Midbrain (tissue), 1 donor: Measurements from ENCODE around the gene SRMS.

ENCODE experiments used
- DNase-seq: peaks from one replicate; lab custom pipeline; 2025; lab: John Stamatoyannopoulos, UW

Gene SRMS

DNA sequence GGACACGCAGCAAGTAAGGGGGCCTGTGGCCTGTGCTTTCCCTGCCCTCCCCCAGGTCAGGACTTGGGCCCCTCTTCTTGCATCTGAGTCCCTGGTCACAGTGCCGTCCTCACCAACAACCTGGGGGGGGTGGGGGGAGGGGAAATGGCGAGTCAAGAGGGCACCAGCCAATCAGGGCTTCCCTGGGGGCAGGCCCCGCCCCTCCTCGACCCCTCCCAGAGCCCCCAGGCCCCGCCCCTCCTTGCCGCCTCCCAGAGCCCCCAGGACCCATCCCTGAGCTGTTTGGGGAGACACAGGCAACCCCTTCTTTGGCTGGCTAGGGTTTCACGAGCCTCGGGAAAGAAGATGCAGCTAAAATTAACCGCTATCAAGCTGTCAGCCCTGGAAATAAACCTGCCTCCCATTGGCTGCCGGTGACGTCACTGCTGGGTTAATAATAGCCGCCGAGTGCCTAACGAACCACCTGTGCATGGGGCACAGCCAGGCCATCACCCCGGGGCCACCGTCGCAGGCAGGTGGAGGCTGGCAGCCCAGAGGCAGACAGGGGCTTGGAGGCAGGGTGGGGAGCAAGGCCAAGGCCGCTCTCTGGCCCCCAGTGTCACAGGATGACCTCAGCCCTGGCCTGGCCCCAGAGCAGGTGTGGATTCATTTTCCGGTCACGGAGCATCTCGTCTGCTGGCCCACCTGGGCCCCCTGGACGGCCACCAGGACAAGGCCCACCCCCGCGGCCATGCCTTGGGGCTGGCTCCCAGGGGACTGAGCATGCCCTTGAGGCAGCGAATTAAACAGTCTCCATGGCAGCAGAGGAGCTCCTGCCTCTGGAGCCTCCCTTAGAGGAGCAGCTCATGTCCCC lies 45.5 kb downstream of the SRMS start:
- DNase-seq = no peak

DNA sequence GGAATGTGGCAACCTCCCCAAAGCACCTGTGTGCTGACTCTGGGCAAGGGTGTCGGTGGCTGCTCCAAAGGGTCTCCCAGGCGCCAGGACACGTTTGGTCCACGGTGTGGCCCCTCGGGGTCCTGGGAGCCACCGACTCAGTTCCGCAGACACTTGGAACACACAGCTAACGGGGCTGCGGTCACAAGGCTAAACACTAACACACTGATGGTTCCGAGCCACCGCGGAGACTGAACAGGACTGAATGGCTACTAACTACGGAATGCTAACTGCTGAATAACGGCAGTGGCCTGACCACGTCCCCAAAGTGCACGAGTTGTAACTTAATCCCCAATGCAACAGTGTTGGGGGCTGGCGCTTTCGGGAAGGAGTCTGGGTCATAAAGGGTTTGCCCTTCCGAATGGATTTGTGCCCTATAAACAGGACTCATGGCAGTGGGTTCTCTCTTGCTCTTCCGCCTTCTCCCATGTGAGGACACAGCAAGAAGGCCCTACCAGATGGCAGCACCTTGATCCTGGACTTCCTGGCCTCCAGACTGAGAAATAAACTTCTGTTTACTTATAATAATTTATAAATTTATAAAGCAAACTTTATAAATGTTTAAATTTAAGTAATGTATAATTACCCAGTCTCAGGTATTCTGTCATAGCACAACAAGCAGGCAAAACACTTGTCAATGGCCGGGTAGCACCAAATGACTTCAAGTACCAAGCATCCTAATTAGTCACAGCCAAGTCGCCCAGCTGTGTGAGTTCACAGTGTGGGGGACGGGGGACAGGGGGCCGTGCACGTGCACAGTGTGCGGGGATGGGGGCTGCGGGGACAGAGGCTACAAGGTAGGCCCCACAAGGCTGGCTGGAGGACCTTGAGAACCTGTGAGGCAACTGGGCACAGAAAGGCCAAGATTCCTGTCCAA lies 46.4 kb downstream of the SRMS start:
- no peak for DNase-seq

DNA sequence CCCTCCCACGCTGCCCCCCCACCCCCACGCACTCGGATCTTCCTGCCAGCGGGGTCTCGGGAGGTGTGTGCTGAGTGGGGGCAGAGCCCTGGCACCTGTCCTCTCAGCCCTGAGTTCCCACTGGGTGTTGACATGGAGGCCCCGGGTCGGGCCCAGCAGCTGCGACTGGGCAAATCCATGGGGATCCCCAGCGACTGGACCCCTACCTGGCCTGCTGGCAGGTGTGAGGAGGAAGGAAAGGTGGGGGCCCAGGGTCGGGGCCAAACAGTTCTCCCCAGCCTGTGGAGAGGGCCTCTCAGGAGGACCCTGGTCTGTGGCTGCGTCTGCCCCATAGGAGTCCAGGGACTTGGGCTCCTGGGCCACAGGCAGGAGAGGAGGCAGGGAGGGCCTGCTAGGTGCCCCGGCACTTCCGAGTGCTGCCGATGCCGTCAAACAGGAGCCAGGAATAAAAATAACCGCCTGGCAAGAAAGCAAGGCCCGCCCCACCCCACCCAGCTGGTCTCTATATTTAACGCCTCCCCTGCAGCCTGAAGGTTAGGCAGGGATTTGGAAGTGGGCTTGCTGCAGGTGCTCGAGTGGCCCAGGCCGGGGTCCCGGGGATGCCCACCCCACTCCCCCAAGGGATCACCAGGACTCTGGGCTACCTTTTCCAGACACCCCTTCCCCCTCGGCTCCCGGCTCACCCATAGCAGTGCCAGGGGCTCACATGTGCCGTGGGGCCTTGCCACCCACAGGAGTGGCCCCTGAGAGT lies 47.2 kb downstream of the SRMS start:
- DNase-seq = no peak

DNA sequence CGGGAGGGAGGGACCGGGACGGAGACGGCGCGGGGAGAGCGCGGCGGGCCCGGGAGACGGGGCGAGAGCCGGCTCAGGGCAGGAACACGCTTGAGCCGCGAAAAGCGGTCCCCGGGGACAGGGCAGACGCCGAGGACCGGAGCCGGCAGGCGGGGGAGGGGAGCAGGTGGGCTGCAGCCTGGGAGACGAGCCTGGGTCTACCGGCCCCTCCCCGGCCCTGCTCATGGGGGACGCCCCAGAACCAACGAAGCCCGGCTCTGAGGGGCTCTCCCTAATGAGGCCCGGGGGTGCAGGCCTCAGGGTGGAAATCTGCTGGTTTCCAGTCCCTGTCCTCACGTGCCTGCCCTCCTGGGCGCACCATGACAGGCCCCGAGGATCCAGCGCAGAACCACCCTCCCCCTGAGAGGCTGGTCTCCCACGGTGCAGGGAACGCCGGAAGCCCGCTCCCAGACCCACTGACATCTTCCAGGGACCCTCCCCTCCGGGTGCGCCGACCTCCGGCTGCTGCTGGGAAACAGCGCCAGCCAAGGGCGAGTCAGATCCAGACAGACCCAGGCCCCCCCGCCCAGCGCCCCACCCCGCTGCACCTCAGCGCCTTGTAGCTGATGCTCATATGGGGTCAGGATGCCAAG lies 48.1 kb downstream of the SRMS start:
- DNase-seq = no peak

DNA sequence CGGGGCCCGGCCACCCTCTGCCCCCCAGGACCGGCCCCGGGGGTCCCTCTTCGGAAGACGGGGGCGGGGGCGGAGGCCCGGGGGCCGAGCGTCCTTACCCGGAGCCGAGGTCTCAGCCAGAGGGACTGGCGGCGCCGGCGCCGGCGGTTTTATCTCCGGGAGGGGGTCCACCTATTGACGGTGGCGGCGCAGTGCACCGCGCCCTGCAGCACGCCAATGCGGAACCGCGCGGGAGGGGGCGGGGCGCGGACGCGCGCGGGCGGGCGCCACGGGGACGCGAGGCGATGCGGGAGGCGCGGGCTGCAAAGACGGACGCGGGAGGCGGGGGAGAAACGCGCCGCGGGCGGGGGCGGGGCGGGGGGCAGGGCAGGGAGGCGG lies 48.6 kb downstream of the SRMS start, which contains the start of gene EEF1A2:
Gene EEF1A2, minus strand, starts transcription at position 124 of the 378 bp plus-strand sequence. CDS start 1,320 bp downstream, outside the sequence.
- no peak for DNase-seq

DNA sequence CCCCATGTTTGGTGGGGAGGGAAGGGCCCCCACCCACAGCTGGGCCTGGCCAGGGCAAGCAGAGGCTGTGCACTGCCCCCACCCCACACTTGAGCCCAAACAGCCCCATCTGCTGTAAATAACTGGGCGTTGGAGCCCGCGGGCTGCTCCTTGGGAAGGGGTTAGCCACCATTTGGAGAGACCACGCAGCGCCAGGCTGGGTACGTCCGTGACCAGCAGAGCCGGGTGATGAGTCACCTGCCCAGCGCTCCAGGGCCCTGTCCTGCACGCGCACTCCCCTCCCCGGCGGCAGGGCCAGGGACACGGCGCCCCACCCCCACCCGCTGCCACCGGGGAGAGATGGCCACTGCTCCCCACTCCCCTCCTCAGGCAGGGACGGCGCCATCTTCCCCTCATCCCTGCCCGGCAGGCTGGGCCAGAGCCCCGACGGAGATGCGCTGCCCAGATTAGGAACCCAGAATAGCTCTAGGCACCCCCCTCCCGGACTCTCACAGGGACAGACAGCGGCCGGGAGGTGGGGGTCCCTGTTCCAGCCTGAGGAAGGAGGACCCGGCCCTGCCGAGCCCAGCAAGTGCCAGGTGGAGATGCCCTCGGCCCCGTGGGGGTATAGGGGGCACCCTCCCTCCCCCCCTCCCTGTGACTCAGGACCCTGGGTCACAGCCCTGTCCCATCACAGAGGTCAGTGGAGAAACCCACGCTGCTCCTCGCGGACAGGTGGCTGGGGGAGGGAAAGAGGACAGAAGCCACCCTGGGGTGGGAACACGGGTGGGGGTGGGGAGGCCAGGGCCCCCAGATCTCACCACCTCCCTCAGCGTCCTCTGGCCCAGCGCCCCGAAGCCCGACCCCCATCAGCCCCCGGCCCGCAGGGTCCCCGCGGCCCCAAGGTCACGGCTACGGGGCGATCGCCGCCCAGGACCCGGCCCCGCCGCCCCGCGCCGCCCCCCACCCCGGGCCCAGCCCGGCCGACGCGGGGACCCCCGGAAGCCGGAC lies 49.3 kb downstream of the SRMS start:
- peak; percentile 8 for DNase-seq

DNA sequence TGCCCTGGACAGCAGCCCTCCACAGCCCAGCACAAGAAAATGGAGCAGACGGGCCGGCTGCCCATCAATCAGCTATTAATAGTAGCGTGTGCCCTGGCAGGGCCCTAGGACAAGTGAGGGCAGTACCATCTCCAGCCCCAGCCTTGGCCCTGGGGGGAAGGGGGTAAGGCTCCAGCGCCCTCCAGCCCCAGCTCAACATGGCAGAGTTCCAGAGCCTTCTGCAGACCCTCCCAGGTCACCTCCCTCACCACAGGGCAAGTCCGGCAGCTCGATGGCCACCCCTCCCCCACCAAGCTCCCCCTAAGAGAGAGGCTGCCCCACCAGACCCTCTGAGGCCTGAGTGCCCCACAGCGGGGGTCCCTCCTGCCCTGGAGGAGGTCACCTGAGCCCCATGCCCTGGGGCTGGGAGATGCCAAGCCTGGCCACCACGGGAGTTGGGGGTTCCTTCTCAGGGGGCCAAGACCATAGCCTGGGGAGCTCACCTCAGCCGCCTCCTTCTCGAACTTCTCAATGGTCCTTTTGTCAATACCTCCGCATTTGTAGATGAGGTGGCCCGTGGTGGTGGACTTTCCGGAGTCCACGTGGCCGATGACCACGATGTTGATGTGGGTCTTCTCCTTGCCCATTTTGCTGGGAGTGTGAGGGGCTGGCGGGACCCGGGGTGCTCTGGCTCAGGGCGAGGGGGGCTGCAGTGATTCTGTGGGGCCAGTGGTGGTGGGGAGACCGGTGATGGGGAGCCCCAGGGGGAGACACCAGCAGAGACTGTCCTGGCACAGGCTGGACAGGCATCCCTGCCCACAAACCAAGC lies 50.2 kb downstream of the SRMS start:
- no peak for DNase-seq

DNA sequence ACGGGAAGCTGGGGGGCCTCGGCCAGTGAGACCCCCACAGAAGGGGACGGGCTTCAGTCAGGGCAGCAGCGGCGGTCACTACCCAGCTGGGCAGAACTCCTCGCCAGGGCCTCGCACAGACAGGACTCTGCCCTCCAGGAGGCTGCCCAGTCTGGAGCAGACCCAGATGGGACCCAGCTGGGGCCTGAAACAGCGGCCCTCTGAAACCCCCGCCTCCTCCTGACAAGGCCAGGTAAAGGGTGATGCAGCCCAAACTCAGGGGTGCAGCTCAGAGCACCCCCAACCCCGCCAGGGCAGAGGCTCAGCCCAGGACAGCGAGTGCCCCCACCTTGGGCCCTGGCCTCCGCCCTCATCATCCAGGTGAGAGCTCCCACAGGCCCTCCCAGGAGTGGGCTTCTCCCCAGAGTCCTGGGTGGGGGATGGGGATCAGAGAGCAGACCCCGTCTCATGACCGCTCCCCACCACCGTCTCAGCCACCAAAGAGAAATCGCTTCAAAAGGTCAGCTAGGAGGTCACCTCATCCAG lies 50.9 kb downstream of the SRMS start:
- no peak for DNase-seq

DNA sequence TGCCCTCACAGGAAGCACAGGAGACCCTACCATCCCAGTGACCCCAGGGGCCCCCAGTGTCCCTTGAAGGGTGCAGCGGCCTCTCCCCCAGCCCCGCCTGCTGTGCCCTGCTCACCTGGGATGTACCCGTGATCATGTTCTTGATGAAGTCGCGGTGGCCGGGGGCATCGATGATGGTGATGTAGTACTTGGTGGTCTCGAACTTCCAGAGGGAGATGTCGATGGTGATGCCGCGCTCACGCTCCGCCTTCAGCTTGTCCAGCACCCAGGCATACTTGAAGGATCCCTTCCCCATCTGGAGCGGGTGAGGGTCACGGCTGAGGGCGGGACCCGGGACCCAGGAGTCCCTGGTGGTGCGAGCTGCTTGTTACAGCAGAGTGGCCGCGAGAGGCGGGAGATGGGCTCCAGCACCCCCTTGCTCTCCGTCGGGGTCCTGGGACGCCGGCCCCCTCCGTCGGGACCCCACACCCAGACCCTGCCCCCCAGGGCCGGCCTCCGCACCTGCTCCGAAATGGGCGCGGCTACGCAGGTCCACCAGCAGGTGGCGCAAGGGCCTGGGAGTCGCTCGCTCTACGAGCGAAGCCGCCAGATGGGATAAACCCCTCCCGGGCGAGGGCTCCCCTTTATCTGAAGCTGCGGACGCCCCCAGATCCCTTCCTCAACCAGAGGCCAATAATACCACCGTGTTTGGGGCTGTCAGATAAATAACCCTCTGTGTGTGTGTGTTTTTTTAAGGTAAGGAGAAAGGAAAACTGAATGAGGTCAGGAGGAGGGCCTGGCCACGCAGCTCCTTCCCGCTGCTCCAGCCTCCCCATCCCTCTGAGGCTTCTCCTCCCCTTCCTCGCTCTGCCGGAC lies 51.6 kb downstream of the SRMS start:
- DNase-seq = peak; percentile 61

DNA sequence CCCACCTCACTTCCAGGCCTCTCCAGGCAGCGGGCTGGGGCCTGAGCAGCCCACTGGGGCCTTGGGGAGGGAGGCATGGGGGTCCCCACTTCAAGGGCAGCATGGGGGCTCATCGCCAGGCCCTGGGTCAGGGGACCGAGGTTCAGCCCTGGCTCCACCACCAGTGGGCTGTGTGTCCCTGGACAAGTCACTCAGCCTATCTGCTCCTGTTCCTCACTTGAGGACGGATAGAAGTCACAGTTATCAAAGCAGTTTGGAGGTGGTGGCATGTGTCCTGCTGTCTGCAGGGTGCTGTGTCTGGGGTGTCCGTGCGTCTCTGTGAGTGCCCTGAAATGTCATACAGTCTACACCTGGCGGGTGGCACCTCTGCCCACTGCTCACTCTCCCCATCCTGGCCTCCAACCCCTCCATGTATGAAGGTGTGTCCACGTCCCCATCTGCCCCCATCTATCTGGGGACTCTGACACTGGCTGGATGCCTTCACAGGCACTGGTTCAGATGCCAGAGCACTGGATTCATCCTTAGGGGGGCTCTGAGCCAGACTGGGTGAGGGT lies 52.3 kb downstream of the SRMS start:
- no peak for DNase-seq

DNA sequence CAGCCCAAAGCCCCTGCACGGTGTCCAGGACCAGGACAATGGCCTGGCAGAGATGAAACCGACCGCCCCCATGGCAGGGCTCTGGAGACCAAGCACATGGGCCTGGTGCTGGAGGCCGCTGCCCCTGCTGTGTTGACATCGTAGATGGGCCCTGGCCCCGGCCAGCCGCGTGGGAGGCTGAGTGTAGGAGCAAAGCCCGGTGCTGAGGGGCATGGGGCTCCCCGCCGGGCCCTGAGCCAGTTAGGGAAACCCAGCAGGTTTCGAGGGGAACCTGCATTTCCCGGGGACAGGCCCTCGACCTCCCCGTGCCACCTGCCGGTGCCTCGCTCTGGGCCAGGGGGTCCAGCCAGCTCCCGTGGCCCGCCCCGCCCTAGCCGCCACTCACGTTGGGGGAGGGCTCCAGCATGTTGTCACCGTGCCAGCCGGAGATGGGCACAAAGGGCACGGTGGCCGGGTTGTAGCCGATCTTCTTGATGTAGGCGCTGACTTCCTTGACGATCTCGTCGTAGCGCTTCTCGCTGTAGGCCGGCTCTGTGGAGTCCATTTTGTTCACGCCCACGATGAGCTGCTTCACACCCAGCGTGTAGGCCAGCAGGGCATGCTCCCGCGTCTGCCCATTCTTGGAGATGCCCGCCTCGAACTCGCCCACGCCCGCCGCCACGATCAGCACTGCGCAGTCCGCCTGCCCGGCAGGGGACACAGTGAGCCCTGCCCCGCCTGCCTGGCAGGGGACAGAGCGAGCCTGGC lies 53.0 kb downstream of the SRMS start:
- no peak for DNase-seq

DNA sequence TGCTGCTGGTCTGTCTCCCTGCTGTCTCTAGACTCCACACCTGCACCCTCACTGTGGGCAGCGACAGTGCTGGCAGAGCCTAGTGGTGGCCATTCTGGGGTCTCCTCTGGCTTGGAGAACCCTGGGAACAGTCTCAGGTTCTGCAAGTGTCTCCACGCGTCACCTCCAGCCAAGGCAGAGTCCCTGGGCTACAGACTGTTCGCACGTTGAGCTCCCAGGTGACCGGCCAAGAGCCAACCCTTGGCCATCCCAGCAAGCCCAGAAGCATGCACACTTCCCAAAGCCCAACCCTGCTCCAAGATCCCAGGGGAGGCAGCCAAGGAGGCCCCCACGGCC lies 53.5 kb downstream of the SRMS start:
- no peak for DNase-seq

DNA sequence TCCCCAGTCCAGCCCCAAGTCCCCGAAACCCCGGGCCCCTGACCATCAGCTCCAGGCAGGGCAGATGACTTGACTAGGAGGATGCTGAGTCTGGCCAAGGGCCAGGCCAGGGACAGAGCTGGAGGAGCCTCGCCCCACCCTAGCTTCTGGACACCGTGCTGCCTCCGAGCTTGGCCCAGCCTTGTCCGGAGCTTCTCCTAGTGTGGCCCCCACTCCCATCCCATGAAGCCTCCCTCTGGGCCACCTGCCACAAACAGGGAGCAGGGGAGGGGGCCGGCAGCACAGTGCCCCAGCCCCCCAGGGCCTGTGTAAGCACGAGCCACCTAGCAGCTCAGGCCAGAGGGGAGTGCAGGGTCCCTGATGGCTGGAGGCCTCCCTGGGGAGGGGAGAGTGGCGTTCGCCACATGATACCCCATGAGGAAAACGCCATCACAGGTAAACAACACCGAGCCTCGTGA lies 54.0 kb downstream of the SRMS start:
- DNase-seq = no peak

DNA sequence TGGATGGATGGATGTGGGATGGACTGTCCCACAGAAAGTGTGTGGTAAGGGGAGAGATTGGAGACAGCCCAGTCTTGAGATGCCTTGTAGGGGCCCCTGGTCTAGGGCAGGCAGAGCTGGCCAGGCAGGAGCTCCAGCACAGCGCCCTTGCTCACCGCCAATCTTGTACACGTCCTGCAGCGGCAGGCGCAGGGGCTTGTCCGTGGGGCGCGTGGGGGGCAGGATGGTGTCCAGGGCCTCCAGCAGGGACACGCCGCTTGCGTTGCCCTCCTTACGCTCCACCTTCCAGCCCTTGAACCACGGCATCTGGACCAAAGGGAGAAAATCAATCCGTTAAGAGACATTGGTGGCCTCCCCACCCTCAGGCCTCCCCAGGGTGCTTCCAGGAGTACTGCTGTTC lies 54.6 kb downstream of the SRMS start:
- DNase-seq = no peak

DNA sequence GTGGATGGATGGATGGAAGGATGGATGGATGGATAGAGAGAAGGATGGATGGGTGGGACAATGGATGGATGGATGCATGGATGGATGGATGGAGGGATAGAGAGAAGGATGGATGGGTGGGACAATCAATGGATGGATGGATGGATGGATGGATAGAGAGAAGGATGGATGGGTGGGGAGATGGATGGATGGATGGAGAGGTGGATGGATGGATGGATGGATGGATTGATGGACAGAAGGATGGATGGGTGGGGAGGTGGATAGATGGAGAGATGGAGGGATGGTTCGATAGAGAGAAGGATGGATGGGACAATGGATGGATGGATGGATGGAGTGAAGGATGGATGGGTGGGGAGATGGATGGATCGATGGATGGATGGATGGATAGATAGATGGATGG lies 55.0 kb downstream of the SRMS start:
- DNase-seq = no peak

DNA sequence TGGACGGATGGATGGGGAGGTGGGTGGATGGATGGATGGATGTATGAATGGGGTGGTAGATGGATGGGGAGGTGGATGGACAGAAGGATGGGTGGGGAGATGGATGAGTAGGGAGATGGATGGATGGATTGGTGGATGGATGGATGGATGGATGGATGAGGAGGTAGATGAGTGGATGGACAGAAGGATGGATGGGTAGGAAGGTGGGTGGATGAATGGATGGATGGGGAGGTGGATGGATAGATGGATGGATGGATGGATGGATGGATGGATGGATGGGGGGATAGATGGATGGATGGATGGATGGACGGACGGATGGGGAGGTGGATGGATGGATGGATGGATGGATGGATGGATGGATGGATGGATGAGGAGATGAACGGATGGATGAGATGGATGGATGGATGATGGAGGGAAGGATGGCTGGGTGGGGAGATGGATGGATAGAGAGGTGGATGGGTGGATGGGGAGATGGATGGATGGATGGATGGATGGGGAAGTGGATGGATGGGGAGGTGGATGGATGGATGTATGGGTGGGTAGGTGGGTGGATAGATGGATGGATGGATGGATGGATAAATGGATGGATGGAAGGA lies 55.8 kb downstream of the SRMS start:
- DNase-seq = no peak

DNA sequence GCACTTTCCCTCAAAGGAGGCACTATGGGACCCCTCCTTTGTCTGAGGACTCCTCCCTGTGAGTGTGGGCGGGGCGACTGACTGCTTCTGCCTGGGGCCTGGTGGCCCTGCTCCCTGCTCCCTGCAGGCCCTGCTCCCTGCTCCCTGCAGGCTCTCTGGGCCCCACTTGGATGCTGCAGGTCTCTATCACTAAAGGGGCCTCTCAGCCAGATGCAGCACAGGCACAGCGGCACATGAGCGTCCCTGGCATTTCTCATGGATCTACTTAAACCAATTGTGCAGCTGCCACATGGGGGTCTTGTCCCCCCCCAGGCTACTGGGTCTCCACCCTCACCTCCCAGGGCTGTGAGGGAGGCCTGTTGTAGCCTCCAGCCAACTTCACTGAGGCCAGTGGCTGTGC lies 56.5 kb downstream of the SRMS start:
- DNase-seq = no peak
